ENCODE data around the gene TEX28.
"Not testable (repeated sequence)": the region's sequence is repeated elsewhere in the genome, so short reads cannot be mapped to it uniquely, and the experiment has no call there.

GRCh38 chrX:154286406-154286805 lies 8.5 kb downstream of the TEX28 start:
- TF ChIP-seq CTCF (IDR thresholded peaks at IDR 0.05; ENCODE audit: borderline replicate concordance, extremely low read depth, low read length, poor library complexity, severe bottlenecking); EZH2 (IDR thresholded peaks at IDR 0.05; ENCODE audit: borderline replicate concordance, low read depth, low read length, severe bottlenecking): not testable (repeated sequence)
